Nephron progenitor cell (in vitro differentiated cells): ENCODE results near the gene USP50.
"Not testable (repeated sequence)": the region's sequence is repeated elsewhere in the genome, so short reads cannot be mapped to it uniquely, and the experiment has no call there.

ENCODE experiments used
- DNase-seq: peaks from one replicate; pipeline ENCODE4 v3.0.0; 2021
- H3K27ac Mint-ChIP-seq: 2 replicates; pipeline ENCODE4 v1.8.0; 2021; ENCODE audit warnings: mild to moderate bottlenecking, moderate library complexity, mixed read lengths
- H3K27me3 Mint-ChIP-seq: 2 replicates; pipeline ENCODE4 v1.8.0; 2021; ENCODE audit warnings: mild to moderate bottlenecking, low read depth, mixed read lengths; ENCODE audit not compliant: poor library complexity
- H3K36me3 Mint-ChIP-seq: 2 replicates; pipeline ENCODE4 v1.8.0; 2021; ENCODE audit warnings: low read depth, mixed read lengths
- H3K4me1 Mint-ChIP-seq: 2 replicates; pipeline ENCODE4 v1.8.0; 2021; ENCODE audit warnings: mixed read lengths
- H3K4me3 Mint-ChIP-seq: 2 replicates; pipeline ENCODE4 v1.8.0; 2021; ENCODE audit warnings: mild to moderate bottlenecking, moderate library complexity, mixed read lengths
- H3K9me3 Mint-ChIP-seq: 2 replicates; pipeline ENCODE4 v1.8.0; 2021; ENCODE audit warnings: mild to moderate bottlenecking, moderate library complexity, mixed read lengths
- CTCF ChIP-seq: fragments of 200-600 bp; sonication (generic); IDR thresholded peaks from 2 replicates; pipeline ENCODE4 v1.5.0; 2021; ENCODE audit warnings: antibody characterized with exemption

Gene USP50

GRCh38 chr15:50523851-50524251 lies 22.6 kb downstream of the USP50 start:
- H3K4me3 Mint-ChIP-seq = no peak overlapping the region
- no peak for DNase-seq
- TF ChIP-seq CTCF = no peak
- no peaks in the 10 kb centered on the region for H3K27me3 Mint-ChIP-seq
- H3K9me3 Mint-ChIP-seq = peaks cover 7% of the 10 kb centered on the region
- H3K36me3 Mint-ChIP-seq = no peaks in the 10 kb centered on the region
- H3K27ac Mint-ChIP-seq = no peak overlapping the region
- H3K4me1 Mint-ChIP-seq = no peaks in the 10 kb centered on the region

- peaks cover 5% of the 10 kb centered on the region for H3K36me3 Mint-ChIP-seq
These were observed 26.6 kb downstream of the USP50 start for GRCh38 chr15:50519740-50520425.

GRCh38 chr15:50513001-50513400 lies 33.5 kb downstream of the USP50 start:
- Mint-ChIP-seq H3K27ac (no peak overlapping the region), H3K9me3 (peaks cover 20% of the 10 kb centered on the region), H3K4me1 (no peaks in the 10 kb centered on the region), H3K4me3 (no peak overlapping the region), H3K27me3 (peaks cover 4% of the 10 kb centered on the region), H3K36me3 (no peaks in the 10 kb centered on the region)
- TF ChIP-seq CTCF = no peak
- DNase-seq = no peak

More at GRCh38 chr15:50519740-50520425, 26.6 kb downstream of the USP50 start:
- peaks cover 31% of the 10 kb centered on the region for H3K9me3 Mint-ChIP-seq
- DNase-seq = no peak
- H3K4me1 Mint-ChIP-seq = no peaks in the 10 kb centered on the region
- H3K4me3 Mint-ChIP-seq = no peak overlapping the region
- no peak for TF ChIP-seq CTCF
- H3K27me3 Mint-ChIP-seq = no peaks in the 10 kb centered on the region
- H3K27ac Mint-ChIP-seq = no peak overlapping the region

- peak overlapping the region; percentile 49 for H3K27ac Mint-ChIP-seq
- H3K27me3 Mint-ChIP-seq = peaks cover 2% of the 10 kb centered on the region
These were observed 40.3 kb downstream of the USP50 start for GRCh38 chr15:50506121-50506520.

GRCh38 chr15:50505656-50506055 lies 40.8 kb downstream of the USP50 start:
- DNase-seq = not testable (repeated sequence)
- H3K27ac Mint-ChIP-seq = peak overlapping the region; percentile 49
- peaks cover 19% of the 10 kb centered on the region for H3K4me1 Mint-ChIP-seq

More at GRCh38 chr15:50506121-50506520, 40.3 kb downstream of the USP50 start:
- H3K4me3 Mint-ChIP-seq = no peak overlapping the region
- H3K36me3 Mint-ChIP-seq = peaks cover 18% of the 10 kb centered on the region
- DNase-seq = peak; percentile 29
- H3K9me3 Mint-ChIP-seq = peaks cover 4% of the 10 kb centered on the region
- no peak for TF ChIP-seq CTCF
- H3K4me1 Mint-ChIP-seq = peaks cover 19% of the 10 kb centered on the region

GRCh38 chr15:50503144-50503543 lies 43.3 kb downstream of the USP50 start:
- no peak overlapping the region for H3K4me3 Mint-ChIP-seq
- peaks cover 19% of the 10 kb centered on the region for H3K4me1 Mint-ChIP-seq
- DNase-seq = no peak
- H3K27ac Mint-ChIP-seq = peak overlapping the region; percentile 42
- H3K27me3 Mint-ChIP-seq = peaks cover 2% of the 10 kb centered on the region
- TF ChIP-seq CTCF = no peak
- H3K36me3 Mint-ChIP-seq = peaks cover 31% of the 10 kb centered on the region
- no peaks in the 10 kb centered on the region for H3K9me3 Mint-ChIP-seq

More at GRCh38 chr15:50505656-50506055, 40.8 kb downstream of the USP50 start:
- H3K4me3 Mint-ChIP-seq, H3K27me3 Mint-ChIP-seq, H3K9me3 Mint-ChIP-seq: not testable (repeated sequence)
- peaks cover 23% of the 10 kb centered on the region for H3K36me3 Mint-ChIP-seq
